NT2/D1 (cell line): Measurements from ENCODE around the gene GOLGA1.

Experiments
- YY1 ChIP-seq: IDR thresholded peaks from 2 replicates; pipeline ENCODE4 v1.6.1; 2011; ENCODE audit not compliant: insufficient read length, insufficient read depth
- ZNF274 ChIP-seq: IDR thresholded peaks from 2 replicates; pipeline ENCODE4 v1.6.1; 2011; ENCODE audit warnings: mild to moderate bottlenecking, low read depth, low read length

DNA sequence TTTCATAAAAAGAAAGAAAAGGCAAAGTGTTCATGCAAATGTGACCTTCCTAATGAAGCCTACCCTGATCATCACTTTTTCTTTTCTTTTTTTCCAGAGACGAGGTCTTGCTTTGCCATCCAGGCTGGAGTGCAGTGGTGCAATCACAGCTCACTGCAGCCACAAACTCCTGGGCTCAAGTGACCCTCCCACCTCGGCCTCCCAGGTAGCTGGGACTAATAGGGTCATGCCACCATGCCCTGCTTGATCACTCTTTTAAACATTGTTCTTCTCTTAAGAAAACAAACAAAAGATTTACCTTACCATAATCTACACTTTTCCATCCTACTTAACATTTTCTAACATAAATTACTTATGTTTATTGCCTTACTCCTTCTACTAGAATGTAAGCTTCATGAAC is 8.5 kb upstream of the GOLGA1 start:
- TF ChIP-seq ZNF274 (no peak), YY1 (no peak)
